GM12801 (cell line): Measurements from ENCODE around the gene CDH22.

Source experiments
- CTCF ChIP-seq: IDR thresholded peaks from one replicate; pipeline ENCODE4 v1.5.1; 2011; ENCODE audit warnings: control low read depth; ENCODE audit not compliant: insufficient read length; ENCODE audit errors: extremely low read depth

The CDH22 gene

GRCh38 chr20:46269372-46269771, 38.9 kb downstream of the CDH22 start:
- TF ChIP-seq CTCF: no peak

- TF ChIP-seq CTCF: no peak
Measured at GRCh38 chr20:46268662-46269061, 39.6 kb downstream of the CDH22 start.

GRCh38 chr20:46268131-46268614, 40.1 kb downstream of the CDH22 start:
- TF ChIP-seq CTCF: no peak

- TF ChIP-seq CTCF: no peak
Measured at GRCh38 chr20:46267108-46268105, 40.9 kb downstream of the CDH22 start.

- TF ChIP-seq CTCF: no peak
Measured at GRCh38 chr20:46265539-46265938, 42.8 kb downstream of the CDH22 start.

GRCh38 chr20:46264391-46265266, 43.7 kb downstream of the CDH22 start:
- TF ChIP-seq CTCF: no peak
